ENCODE results near the gene SPCS3.
"Not testable (repeated sequence)": the region's sequence is repeated elsewhere in the genome, so short reads cannot be mapped to it uniquely, and the experiment has no call there.

The SPCS3 gene

GRCh38 chr4:176319704-176320339 lies at the start of gene SPCS3:
Gene SPCS3, plus strand, starts transcription at chr4:176319966. Its CDS starts 111 bp downstream, at chr4:176320077.
- DNase-seq = peak; percentile 97
- in situ Hi-C loops (cut with MboI; ENCODE audit: low pct_unique_long_range_greater_than_20kb, low sequenced_read_pairs) = no loop called here

GRCh38 chr4:176270669-176271068 lies 49.1 kb upstream of the SPCS3 start:
- DNase-seq = no peak
- in situ Hi-C loops (cut with MboI; ENCODE audit: low pct_unique_long_range_greater_than_20kb, low sequenced_read_pairs) = no loop called here

- in situ Hi-C loops (cut with MboI; ENCODE audit: low pct_unique_long_range_greater_than_20kb, low sequenced_read_pairs) = no loop called here
- DNase-seq = no peak
Observed at GRCh38 chr4:176271749-176272148, 48.0 kb upstream of the SPCS3 start.

GRCh38 chr4:176272799-176273198 lies 47.0 kb upstream of the SPCS3 start:
- in situ Hi-C loops (cut with MboI; ENCODE audit: low pct_unique_long_range_greater_than_20kb, low sequenced_read_pairs) = no loop called here
- DNase-seq = no peak

- in situ Hi-C loops (cut with MboI; ENCODE audit: low pct_unique_long_range_greater_than_20kb, low sequenced_read_pairs) = no loop called here
- no peak for DNase-seq
Observed at GRCh38 chr4:176273736-176274135, 46.0 kb upstream of the SPCS3 start.

- in situ Hi-C loops (cut with MboI; ENCODE audit: low pct_unique_long_range_greater_than_20kb, low sequenced_read_pairs) = no loop called here
Observed at GRCh38 chr4:176274441-176274840, 45.3 kb upstream of the SPCS3 start.

GRCh38 chr4:176276710-176277109 lies 43.1 kb upstream of the SPCS3 start:
- DNase-seq = no peak
- in situ Hi-C loops (cut with MboI; ENCODE audit: low pct_unique_long_range_greater_than_20kb, low sequenced_read_pairs) = no loop called here

More at GRCh38 chr4:176274441-176274840, 45.3 kb upstream of the SPCS3 start:
- DNase-seq = no peak

GRCh38 chr4:176277162-176277904 lies 42.4 kb upstream of the SPCS3 start:
- in situ Hi-C loops (cut with MboI; ENCODE audit: low pct_unique_long_range_greater_than_20kb, low sequenced_read_pairs) = no loop called here
- peak; percentile 44 for DNase-seq

- DNase-seq; in situ Hi-C loops (cut with MboI; ENCODE audit: low pct_unique_long_range_greater_than_20kb, low sequenced_read_pairs): not testable (repeated sequence)
Observed at GRCh38 chr4:176279560-176279959, 40.2 kb upstream of the SPCS3 start.

- no peak for DNase-seq
- in situ Hi-C loops (cut with MboI; ENCODE audit: low pct_unique_long_range_greater_than_20kb, low sequenced_read_pairs) = no loop called here
Observed at GRCh38 chr4:176286728-176287127, 33.0 kb upstream of the SPCS3 start.

GRCh38 chr4:176287546-176287945 lies 32.2 kb upstream of the SPCS3 start:
- in situ Hi-C loops (cut with MboI; ENCODE audit: low pct_unique_long_range_greater_than_20kb, low sequenced_read_pairs) = no loop called here
- no peak for DNase-seq

GRCh38 chr4:176288020-176288419 lies 31.7 kb upstream of the SPCS3 start:
- in situ Hi-C loops (cut with MboI; ENCODE audit: low pct_unique_long_range_greater_than_20kb, low sequenced_read_pairs) = no loop called here
- no peak for DNase-seq

- in situ Hi-C loops (cut with MboI; ENCODE audit: low pct_unique_long_range_greater_than_20kb, low sequenced_read_pairs) = no loop called here
- no peak for DNase-seq
Observed at GRCh38 chr4:176289561-176289960, 30.2 kb upstream of the SPCS3 start.

GRCh38 chr4:176290520-176290919 lies 29.2 kb upstream of the SPCS3 start:
- in situ Hi-C loops (cut with MboI; ENCODE audit: low pct_unique_long_range_greater_than_20kb, low sequenced_read_pairs) = no loop called here
- no peak for DNase-seq

- in situ Hi-C loops (cut with MboI; ENCODE audit: low pct_unique_long_range_greater_than_20kb, low sequenced_read_pairs) = no loop called here
- no peak for DNase-seq
Observed at GRCh38 chr4:176291748-176292147, 28.0 kb upstream of the SPCS3 start.

- in situ Hi-C loops (cut with MboI; ENCODE audit: low pct_unique_long_range_greater_than_20kb, low sequenced_read_pairs) = no loop called here
Observed at GRCh38 chr4:176292920-176293319, 26.8 kb upstream of the SPCS3 start.

GRCh38 chr4:176293660-176294059 lies 26.1 kb upstream of the SPCS3 start:
- in situ Hi-C loops (cut with MboI; ENCODE audit: low pct_unique_long_range_greater_than_20kb, low sequenced_read_pairs) = no loop called here
- DNase-seq = no peak

More at GRCh38 chr4:176292920-176293319, 26.8 kb upstream of the SPCS3 start:
- no peak for DNase-seq

GRCh38 chr4:176295907-176296306 lies 23.9 kb upstream of the SPCS3 start:
- in situ Hi-C loops (cut with MboI; ENCODE audit: low pct_unique_long_range_greater_than_20kb, low sequenced_read_pairs); DNase-seq: not testable (repeated sequence)

GRCh38 chr4:176298664-176299063 lies 21.1 kb upstream of the SPCS3 start:
- in situ Hi-C loops (cut with MboI; ENCODE audit: low pct_unique_long_range_greater_than_20kb, low sequenced_read_pairs) = no loop called here
- DNase-seq = no peak

GRCh38 chr4:176300036-176300435 lies 19.7 kb upstream of the SPCS3 start:
- in situ Hi-C loops (cut with MboI; ENCODE audit: low pct_unique_long_range_greater_than_20kb, low sequenced_read_pairs) = no loop called here
- no peak for DNase-seq

GRCh38 chr4:176300565-176300964 lies 19.2 kb upstream of the SPCS3 start:
- DNase-seq = no peak
- in situ Hi-C loops (cut with MboI; ENCODE audit: low pct_unique_long_range_greater_than_20kb, low sequenced_read_pairs) = no loop called here
